GM12878 (cell line): ENCODE data around the gene DPP6. TPM values are rescaled to one million over a fixed set of nuclear protein-coding genes. Genes with fewer than 3 reads are reported as not detected.

Experiments used
- ATAC-seq: fragments of 200-7000 bp; cut with Tn5 transposase; 3 replicates; pipeline ENCODE4 v1.9.1; 2020; ENCODE audit warnings: mild to moderate bottlenecking, moderate library complexity
- BruUV-seq: library from RNA; stranded (reverse); fragments of 400-500 nt; replicated peaks from 2 replicates; lab custom pipeline; 2021; lab: Mats Ljungman, UMichigan
- CTCF ChIA-PET: fragments of 300-600 bp; sonication (Branson Sonifier 250); formaldehyde crosslinking; extraction: SDS; loops from one replicate; lab custom pipeline; 2021; ENCODE audit warnings: inconsistent platforms; lab: Yijun Ruan, JAX
- POLR2A ChIA-PET: fragments of 350-600 bp; formaldehyde crosslinking; extraction: SDS; loops from one replicate; lab custom pipeline; 2021; ENCODE audit warnings: inconsistent platforms; lab: Charles Lee
- RAD21 ChIA-PET: fragments of 300-600 bp; sonication (Branson Sonifier 250); formaldehyde crosslinking; loops from one replicate; lab custom pipeline; 2023; ENCODE audit warnings: antibody characterized with exemption; ENCODE audit not compliant: unreplicated experiment; lab: Charles Lee
- SMC1A ChIA-PET: fragments of 300-600 bp; sonication (Branson Sonifier 250); formaldehyde crosslinking; loops from one replicate; lab custom pipeline; 2023; ENCODE audit not compliant: unreplicated experiment, uncharacterized antibody; lab: Charles Lee
- DNase-seq: peaks from one replicate; pipeline ENCODE4 v3.0.0-alpha.2; 2011; ENCODE audit warnings: low read depth, low spot score
- FAIRE-seq: peaks from 3 replicates; lab custom pipeline; 2011; peaks lifted over from hg19 to GRCh38; lab: Jason Lieb, UNC
- H2AFZ ChIP-seq: 2 replicates; pipeline ENCODE4 v1.6.0; 2011; ENCODE audit warnings: low read depth, low read length, control low read depth; ENCODE audit not compliant: control insufficient read depth
- H3K27ac ChIP-seq: 2 replicates; pipeline ENCODE4 v1.5.1; 2011; ENCODE audit warnings: control low read depth; ENCODE audit not compliant: control insufficient read depth, insufficient read depth
- H3K27me3 ChIP-seq, 2 experiments: replicated peaks in 1 of 2; 2 replicates each; pipeline versions ENCODE4 v1.6.0 to v1.6.1; 2011; ENCODE audit warnings: low read length in 1 of 2; ENCODE audit not compliant: control insufficient read depth in 2 of 2, insufficient read depth in 2 of 2
- H3K36me3 ChIP-seq, 2 experiments: 2 replicates each; pipeline ENCODE4 v1.5.1; 2011; ENCODE audit warnings: low read length in 1 of 2; ENCODE audit not compliant: control insufficient read depth in 2 of 2, insufficient read depth in 2 of 2
- H3K4me1 ChIP-seq: 2 replicates; pipeline ENCODE4 v1.6.1; 2011; ENCODE audit warnings: mild to moderate bottlenecking, low read length, moderate library complexity, mixed read lengths; ENCODE audit not compliant: control insufficient read depth, insufficient read depth
- H3K4me2 ChIP-seq: 2 replicates; pipeline ENCODE4 v1.6.0; 2011; ENCODE audit warnings: control low read depth; ENCODE audit not compliant: control insufficient read depth, insufficient read depth
- H3K4me3 ChIP-seq: fragments of 200-600 bp; sonication (generic); 2 replicates; pipeline ENCODE4 v1.5.1; 2016
- H3K79me2 ChIP-seq: 2 replicates; pipeline ENCODE4 v1.6.0; 2011; ENCODE audit warnings: low read length; ENCODE audit not compliant: control insufficient read depth, insufficient read depth
- H3K9ac ChIP-seq: 2 replicates; pipeline ENCODE4 v1.8.0; 2011; ENCODE audit warnings: low read length, control low read depth, mixed read lengths; ENCODE audit not compliant: control insufficient read depth, insufficient read depth
- H3K9me3 ChIP-seq: replicated peaks from 3 replicates; pipeline ENCODE4 v1.5.1; 2011; ENCODE audit warnings: mild to moderate bottlenecking, low read length; ENCODE audit not compliant: control insufficient read depth, insufficient read depth
- H4K20me1 ChIP-seq: 2 replicates; pipeline ENCODE4 v1.6.0; 2011; ENCODE audit not compliant: control insufficient read depth, insufficient read depth
- MYC ChIP-seq: IDR thresholded peaks from 2 replicates; pipeline ENCODE4 v1.6.1; 2011; ENCODE audit warnings: mild to moderate bottlenecking, low read length, moderate library complexity, inconsistent platforms; ENCODE audit not compliant: insufficient read depth, insufficient replicate concordance, insufficient read length, severe bottlenecking
- SMAD1 ChIP-seq: fragments of 450-650 bp; IDR thresholded peaks from 2 replicates; pipeline ENCODE4 v1.6.1; 2018; ENCODE audit warnings: mild to moderate bottlenecking, low read depth; ENCODE audit not compliant: partially characterized antibody
- TCF3 ChIP-seq: IDR thresholded peaks from 2 replicates; pipeline ENCODE4 v1.6.1; 2012; ENCODE audit warnings: low read depth, mild to moderate bottlenecking, low read length, borderline replicate concordance; ENCODE audit not compliant: insufficient read depth
- USF1 ChIP-seq: IDR thresholded peaks from 2 replicates; pipeline ENCODE4 v1.6.1; 2011; ENCODE audit warnings: borderline replicate concordance, low read depth, mild to moderate bottlenecking, moderate library complexity, mixed read lengths, low read length; ENCODE audit not compliant: insufficient read depth; ENCODE audit errors: extremely low read length
- WGBS: methylation state at CpG from one replicate; pipeline ENCODE4 v1.1.6; 2016; ENCODE audit warnings: low lambda C conversion rate; ENCODE audit not compliant: insufficient replicate concordance, insufficient coverage; ENCODE audit errors: missing lambda C conversion rate; 5-methylcytosine and 5-hydroxymethylcytosine counted together
- in situ Hi-C: fragments of 300-500 bp; cut with MboI; formaldehyde crosslinking; loops from 9 replicates; pipeline ENCODE4 v1.14.3; 2018; ENCODE audit warnings: mixed read lengths
- intact Hi-C: fragments of 100-400 bp; cut with micrococcal nuclease; formaldehyde crosslinking; loops from one replicate; pipeline ENCODE4 v1.14.2; 2022; ENCODE audit not compliant: unreplicated experiment
- polyA plus RNA-seq, 11 experiments: library from polyadenylated mRNA; depleted of rRNA in 4 of 11; unstranded in 6 of 11; stranded (reverse) in 5 of 11; fragments of >200 nt; fragmentation: Nextera tagmentation in 4 of 11; fragmentation: Illumina TruSeq in 1 of 11; extraction: Ambion mirVana in 4 of 11; extraction: Trizol in 1 of 11; gene quantifications; 1 replicate in 1 of 11; 2 replicates in 10 of 11; pipeline versions ENCODE4 v1.2.1 to v1.2.3, GENCODE V29; 2011 to 2016; ENCODE audit warnings: inconsistent platforms in 2 of 11, missing spikeins in 2 of 11, low read depth in 1 of 11
- total RNA-seq, 4 experiments: library from RNA; depleted of rRNA in 3 of 4; stranded (reverse); fragments of >200 nt in 3 of 4; fragmentation: Illumina TruSeq in 1 of 4; extraction: Trizol in 1 of 4; gene quantifications; 2 replicates each; pipeline versions ENCODE4 v1.2.1 to v1.2.3, GENCODE V29; 2013 to 2021
- TF ChIP-seq, protein P1 (sequence below): IDR thresholded peaks from 2 replicates; pipeline ENCODE4 v1.6.1; 2012; ENCODE audit warnings: improper control_type of control experiment, low read depth, low read length; ENCODE audit not compliant: insufficient replicate concordance

DPP6 gene
- total and polyA plus RNA-seq, 10 of the 15 experiments (the other 5 are each of a cell fraction or from before 2014, with no cell fraction given): not detected

DNA sequence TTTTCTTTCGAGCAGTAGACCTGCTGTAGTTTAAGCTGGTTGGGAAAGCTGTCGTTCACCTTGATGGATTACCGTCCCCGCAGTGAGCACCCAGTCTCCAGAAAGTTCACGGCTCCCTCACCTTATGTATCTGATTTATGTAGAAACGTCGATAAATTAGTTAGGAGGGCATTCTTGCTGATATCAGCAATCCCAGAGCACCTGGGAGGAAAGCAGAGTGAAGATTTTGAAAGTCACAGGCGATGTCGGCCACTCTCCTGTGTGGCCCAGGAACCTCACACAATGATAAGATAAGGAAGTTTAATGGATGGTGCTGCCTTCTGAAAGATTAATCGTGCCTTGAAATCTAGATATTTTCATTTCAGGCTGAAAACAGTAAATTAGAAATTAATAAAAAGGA lies 336.8 kb downstream of the DPP6 start:
- no peak for DNase-seq
- SMC1A ChIA-PET: no interaction called here
- BruUV-seq: no TSS peak
- Histone ChIP-seq H3K27me3 (no peaks in the 10 kb centered on the region), H3K36me3 (no peaks in the 10 kb centered on the region), H3K4me2 (no peak overlapping the region), H3K9me3 (no peaks in the 10 kb centered on the region), H3K4me1 (no peaks in the 10 kb centered on the region), H3K4me3 (no peak overlapping the region), H3K9ac (no peak overlapping the region), H3K79me2 (no peaks in the 10 kb centered on the region), H2AFZ (no peak overlapping the region), H4K20me1 (no peaks in the 10 kb centered on the region), H3K27ac (no peak overlapping the region)
- in situ Hi-C loops: no loop called here
- WGBS: 40% methylated on average over 10 of the region's 10 CpGs
- no peak for ATAC-seq
- no peak for FAIRE-seq
- intact Hi-C loops: no loop called here
- RAD21 ChIA-PET: no interaction called here
- TF ChIP-seq USF1 (no peak), SMAD1 (no peak), MYC (no peak), TCF3 (no peak)
- TF ChIP-seq, protein P1, sequence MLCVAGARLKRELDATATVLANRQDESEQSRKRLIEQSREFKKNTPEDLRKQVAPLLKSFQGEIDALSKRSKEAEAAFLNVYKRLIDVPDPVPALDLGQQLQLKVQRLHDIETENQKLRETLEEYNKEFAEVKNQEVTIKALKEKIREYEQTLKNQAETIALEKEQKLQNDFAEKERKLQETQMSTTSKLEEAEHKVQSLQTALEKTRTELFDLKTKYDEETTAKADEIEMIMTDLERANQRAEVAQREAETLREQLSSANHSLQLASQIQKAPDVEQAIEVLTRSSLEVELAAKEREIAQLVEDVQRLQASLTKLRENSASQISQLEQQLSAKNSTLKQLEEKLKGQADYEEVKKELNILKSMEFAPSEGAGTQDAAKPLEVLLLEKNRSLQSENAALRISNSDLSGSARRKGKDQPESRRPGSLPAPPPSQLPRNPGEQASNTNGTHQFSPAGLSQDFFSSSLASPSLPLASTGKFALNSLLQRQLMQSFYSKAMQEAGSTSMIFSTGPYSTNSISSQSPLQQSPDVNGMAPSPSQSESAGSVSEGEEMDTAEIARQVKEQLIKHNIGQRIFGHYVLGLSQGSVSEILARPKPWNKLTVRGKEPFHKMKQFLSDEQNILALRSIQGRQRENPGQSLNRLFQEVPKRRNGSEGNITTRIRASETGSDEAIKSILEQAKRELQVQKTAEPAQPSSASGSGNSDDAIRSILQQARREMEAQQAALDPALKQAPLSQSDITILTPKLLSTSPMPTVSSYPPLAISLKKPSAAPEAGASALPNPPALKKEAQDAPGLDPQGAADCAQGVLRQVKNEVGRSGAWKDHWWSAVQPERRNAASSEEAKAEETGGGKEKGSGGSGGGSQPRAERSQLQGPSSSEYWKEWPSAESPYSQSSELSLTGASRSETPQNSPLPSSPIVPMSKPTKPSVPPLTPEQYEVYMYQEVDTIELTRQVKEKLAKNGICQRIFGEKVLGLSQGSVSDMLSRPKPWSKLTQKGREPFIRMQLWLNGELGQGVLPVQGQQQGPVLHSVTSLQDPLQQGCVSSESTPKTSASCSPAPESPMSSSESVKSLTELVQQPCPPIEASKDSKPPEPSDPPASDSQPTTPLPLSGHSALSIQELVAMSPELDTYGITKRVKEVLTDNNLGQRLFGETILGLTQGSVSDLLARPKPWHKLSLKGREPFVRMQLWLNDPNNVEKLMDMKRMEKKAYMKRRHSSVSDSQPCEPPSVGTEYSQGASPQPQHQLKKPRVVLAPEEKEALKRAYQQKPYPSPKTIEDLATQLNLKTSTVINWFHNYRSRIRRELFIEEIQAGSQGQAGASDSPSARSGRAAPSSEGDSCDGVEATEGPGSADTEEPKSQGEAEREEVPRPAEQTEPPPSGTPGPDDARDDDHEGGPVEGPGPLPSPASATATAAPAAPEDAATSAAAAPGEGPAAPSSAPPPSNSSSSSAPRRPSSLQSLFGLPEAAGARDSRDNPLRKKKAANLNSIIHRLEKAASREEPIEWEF: no peak
- POLR2A ChIA-PET: no interaction called here
- CTCF ChIA-PET: no interaction called here
